Brain microvascular endothelial cell (primary cell): Measurements from ENCODE around the gene KLLN.

Source experiments
- DNase-seq: peaks from one replicate; pipeline ENCODE4 v3.0.0-alpha.2; 2020
- H3K27ac ChIP-seq: fragments of 250-450 bp; sonication (Bioruptor Pico); 2 replicates; pipeline ENCODE4 v1.5.1; 2020; ENCODE audit warnings: mild to moderate bottlenecking, moderate library complexity
- H3K27me3 ChIP-seq: fragments of 250-450 bp; sonication (Bioruptor Pico); replicated peaks from 2 replicates; pipeline ENCODE4 v1.5.1; 2020; ENCODE audit warnings: mild to moderate bottlenecking
- H3K36me3 ChIP-seq: fragments of 250-450 bp; sonication (Bioruptor Pico); replicated peaks from 2 replicates; pipeline ENCODE4 v1.5.1; 2020; ENCODE audit warnings: mild to moderate bottlenecking
- H3K4me3 ChIP-seq: 2 replicates; pipeline ENCODE4 v1.5.1; 2011; ENCODE audit warnings: low read depth, mild to moderate bottlenecking, control low read depth, low read length, moderate library complexity
- CTCF ChIP-seq: IDR thresholded peaks from 2 replicates; pipeline ENCODE4 v1.5.1; 2011; ENCODE audit warnings: low read depth, mild to moderate bottlenecking, moderate library complexity, low read length, control low read depth, inconsistent platforms; ENCODE audit errors: missing control alignments
- in situ Hi-C: cut with HindIII; loops from 2 replicates; pipeline ENCODE4 v1.10.0; 2017; ENCODE audit warnings: low sequenced_read_pairs, low pct_ligation_motif_present

The KLLN gene

GRCh38 chr10:87827681-87828080 is 35.7 kb downstream of the KLLN start:
- Histone ChIP-seq H3K27ac (no peak overlapping the region), H3K4me3 (no peak overlapping the region), H3K27me3 (no peaks in the 10 kb centered on the region), H3K36me3 (no peaks in the 10 kb centered on the region)
- TF ChIP-seq CTCF, result no peak
- DNase-seq, result no peak
- in situ Hi-C loops, result no loop called here

- DNase-seq, result no peak
- H3K36me3 ChIP-seq, result no peaks in the 10 kb centered on the region
- H3K27ac ChIP-seq, result no peak overlapping the region
- H3K27me3 ChIP-seq, result no peaks in the 10 kb centered on the region
- H3K4me3 ChIP-seq, result no peak overlapping the region
- no peak for TF ChIP-seq CTCF
- in situ Hi-C loops, result no loop called here
Measured at GRCh38 chr10:87826653-87827052, 36.7 kb downstream of the KLLN start.

GRCh38 chr10:87819289-87819585 is 44.1 kb downstream of the KLLN start:
- Histone ChIP-seq H3K4me3 (no peak overlapping the region), H3K36me3 (no peaks in the 10 kb centered on the region), H3K27ac (no peak overlapping the region), H3K27me3 (no peaks in the 10 kb centered on the region)
- DNase-seq, result no peak
- no peak for TF ChIP-seq CTCF
- in situ Hi-C loops, result no loop called here

GRCh38 chr10:87818505-87819288 is 44.6 kb downstream of the KLLN start:
- H3K27me3 ChIP-seq, result no peaks in the 10 kb centered on the region
- H3K36me3 ChIP-seq, result no peaks in the 10 kb centered on the region
- in situ Hi-C loops, result no loop called here
- no peak for TF ChIP-seq CTCF
- DNase-seq, result peak; percentile 19
- peak overlapping the region; percentile 83 for H3K27ac ChIP-seq
- H3K4me3 ChIP-seq, result peak overlapping the region; percentile 87

GRCh38 chr10:87817609-87818504 is 45.5 kb downstream of the KLLN start, which contains the start of gene ATAD1:
Gene ATAD1, minus strand, starts transcription at chr10:87818226. Its CDS starts 3,627 bp downstream, at chr10:87814599.
- no peaks in the 10 kb centered on the region for H3K36me3 ChIP-seq
- in situ Hi-C loops, result no loop called here
- peak within 1 kb of the TSS; percentile 87 for H3K4me3 ChIP-seq
- peak; percentile 53 for TF ChIP-seq CTCF
- DNase-seq, result peak; percentile 63
- H3K27me3 ChIP-seq, result no peaks in the 10 kb centered on the region
- H3K27ac ChIP-seq, result peak within 1 kb of the TSS; percentile 83
